ENCODE results near the gene SNAP91.

DNA sequence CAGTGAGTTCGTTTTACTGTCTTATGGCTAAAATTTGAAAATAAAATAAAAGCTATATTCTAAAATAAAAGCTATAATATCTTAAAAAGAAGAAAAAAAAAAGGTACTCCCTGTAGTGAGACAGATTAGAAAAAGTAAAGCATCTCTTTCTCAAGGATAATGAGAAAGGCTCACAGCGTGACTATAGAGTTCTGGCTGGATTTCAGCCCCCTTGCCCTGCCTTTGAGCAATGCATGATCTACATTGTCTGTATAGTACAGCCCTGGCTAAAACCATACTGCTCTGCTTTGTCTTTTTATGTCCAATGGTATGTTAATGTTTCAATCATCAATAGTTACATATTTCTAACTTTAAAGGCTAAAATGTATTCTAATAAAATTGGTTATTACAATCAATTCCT, 105.3 kb downstream of the SNAP91 start:
- TF ChIP-seq CTCF (IDR thresholded peaks at IDR 0.05) (no peak), POLR2A (IDR thresholded peaks at IDR 0.05) (no peak)

Data from lower leg skin (tissue), 3 donors.